ENCODE results near the gene PPP2R2B.

PPP2R2B gene

GRCh38 chr5:146877178-146877681 lies 1.3 kb downstream of the PPP2R2B start:
- no peak for DNase-seq (ENCODE audit: low spot score in 2 of 2)
- in situ Hi-C loops (cut with MboI; ENCODE audit: low sequenced_read_pairs): no loop called here
- Histone ChIP-seq H3K4me1 (peaks cover 38% of the 10 kb centered on the region), H3K36me3 (replicated peaks) (no peaks in the 10 kb centered on the region; the same call in 1 of the 2 replicates), H3K9me3 (no peaks in the 10 kb centered on the region), H3K4me3 (peak overlapping the region; percentile 55), H3K27me3 (ENCODE audit: low read depth) (no peaks in the 10 kb centered on the region)

- Histone ChIP-seq H3K36me3 (replicated peaks) (no peaks in the 10 kb centered on the region; the same call in none of the 2 replicates), H3K27me3 (ENCODE audit: low read depth) (no peaks in the 10 kb centered on the region), H3K9me3 (no peaks in the 10 kb centered on the region), H3K4me3 (no peak overlapping the region), H3K4me1 (peaks cover 47% of the 10 kb centered on the region)
- in situ Hi-C loops (cut with MboI; ENCODE audit: low sequenced_read_pairs): no loop called here
- DNase-seq (ENCODE audit: low spot score in 2 of 2): no peak
Observed at GRCh38 chr5:146873186-146873917, 5.2 kb downstream of the PPP2R2B start.

GRCh38 chr5:146872188-146872587 lies 6.4 kb downstream of the PPP2R2B start:
- Histone ChIP-seq H3K4me1 (peaks cover 47% of the 10 kb centered on the region), H3K4me3 (no peak overlapping the region), H3K9me3 (no peaks in the 10 kb centered on the region), H3K27me3 (ENCODE audit: low read depth) (no peaks in the 10 kb centered on the region), H3K36me3 (replicated peaks) (no peaks in the 10 kb centered on the region; the same call in none of the 2 replicates)
- in situ Hi-C loops (cut with MboI; ENCODE audit: low sequenced_read_pairs): no loop called here
- DNase-seq (ENCODE audit: low spot score in 2 of 2): peak; percentile 37 to 81

- H3K36me3 ChIP-seq (replicated peaks): no peaks in the 10 kb centered on the region; the same call in 1 of the 2 replicates
- in situ Hi-C loops (cut with MboI; ENCODE audit: low sequenced_read_pairs): no loop called here
- no peak for DNase-seq (ENCODE audit: low spot score in 2 of 2)
- H3K4me1 ChIP-seq: peaks cover 18% of the 10 kb centered on the region
- H3K9me3 ChIP-seq: no peaks in the 10 kb centered on the region
- no peaks in the 10 kb centered on the region for H3K27me3 ChIP-seq (ENCODE audit: low read depth)
- H3K4me3 ChIP-seq: no peak overlapping the region
Observed at GRCh38 chr5:146867996-146868708, 10.4 kb downstream of the PPP2R2B start.

GRCh38 chr5:146866263-146866662 lies 12.3 kb downstream of the PPP2R2B start:
- H3K4me3 ChIP-seq: no peak overlapping the region
- DNase-seq (ENCODE audit: low spot score in 2 of 2): no peak
- in situ Hi-C loops (cut with MboI; ENCODE audit: low sequenced_read_pairs): no loop called here
- H3K36me3 ChIP-seq (replicated peaks): no peaks in the 10 kb centered on the region; the same call in 1 of the 2 replicates
- no peaks in the 10 kb centered on the region for H3K9me3 ChIP-seq
- no peaks in the 10 kb centered on the region for H3K27me3 ChIP-seq (ENCODE audit: low read depth)
- peaks cover 2% of the 10 kb centered on the region; the same call in 1 of the 2 replicates for H3K4me1 ChIP-seq

GRCh38 chr5:146862641-146863040 lies 15.9 kb downstream of the PPP2R2B start:
- Histone ChIP-seq H3K4me3 (no peak overlapping the region), H3K27me3 (ENCODE audit: low read depth) (no peaks in the 10 kb centered on the region), H3K36me3 (replicated peaks) (no peaks in the 10 kb centered on the region), H3K9me3 (no peaks in the 10 kb centered on the region), H3K4me1 (peaks cover 10% of the 10 kb centered on the region)
- in situ Hi-C loops (cut with MboI; ENCODE audit: low sequenced_read_pairs): no loop called here
- DNase-seq (ENCODE audit: low spot score in 2 of 2): no peak

GRCh38 chr5:146860213-146860893 lies 18.2 kb downstream of the PPP2R2B start:
- Histone ChIP-seq H3K36me3 (replicated peaks) (no peaks in the 10 kb centered on the region), H3K4me1 (peaks cover 10% of the 10 kb centered on the region), H3K9me3 (no peaks in the 10 kb centered on the region), H3K27me3 (ENCODE audit: low read depth) (no peaks in the 10 kb centered on the region), H3K4me3 (no peak overlapping the region)
- peak; percentile 28 to 65 for DNase-seq (ENCODE audit: low spot score in 2 of 2)
- in situ Hi-C loops (cut with MboI; ENCODE audit: low sequenced_read_pairs): no loop called here

- no peak for DNase-seq (ENCODE audit: low spot score in 2 of 2)
- H3K4me1 ChIP-seq: peaks cover 9% of the 10 kb centered on the region
- no peaks in the 10 kb centered on the region for H3K9me3 ChIP-seq
- H3K4me3 ChIP-seq: no peak overlapping the region
- H3K27me3 ChIP-seq (ENCODE audit: low read depth): no peaks in the 10 kb centered on the region
- H3K36me3 ChIP-seq (replicated peaks): no peaks in the 10 kb centered on the region
- in situ Hi-C loops (cut with MboI; ENCODE audit: low sequenced_read_pairs): no loop called here
Observed at GRCh38 chr5:146852089-146852488, 26.5 kb downstream of the PPP2R2B start.

GRCh38 chr5:146851133-146851532 lies 27.4 kb downstream of the PPP2R2B start:
- Histone ChIP-seq H3K27me3 (ENCODE audit: low read depth) (no peaks in the 10 kb centered on the region), H3K4me3 (no peak overlapping the region), H3K36me3 (replicated peaks) (no peaks in the 10 kb centered on the region), H3K4me1 (peaks cover 9% of the 10 kb centered on the region), H3K9me3 (no peaks in the 10 kb centered on the region)
- DNase-seq (ENCODE audit: low spot score in 2 of 2): no peak
- in situ Hi-C loops (cut with MboI; ENCODE audit: low sequenced_read_pairs): no loop called here

- no peak for DNase-seq (ENCODE audit: low spot score in 2 of 2)
- H3K4me1 ChIP-seq: peaks cover 9% of the 10 kb centered on the region
- H3K4me3 ChIP-seq: no peak overlapping the region
- in situ Hi-C loops (cut with MboI; ENCODE audit: low sequenced_read_pairs): no loop called here
- no peaks in the 10 kb centered on the region for H3K9me3 ChIP-seq
- H3K36me3 ChIP-seq (replicated peaks): no peaks in the 10 kb centered on the region
- H3K27me3 ChIP-seq (ENCODE audit: low read depth): no peaks in the 10 kb centered on the region
Observed at GRCh38 chr5:146849694-146850303, 28.8 kb downstream of the PPP2R2B start.

- no peak overlapping the region for H3K4me3 ChIP-seq
- in situ Hi-C loops (cut with MboI; ENCODE audit: low sequenced_read_pairs): no loop called here
- DNase-seq (ENCODE audit: low spot score in 2 of 2): no peak
- peaks cover 5% of the 10 kb centered on the region for H3K4me1 ChIP-seq
- H3K36me3 ChIP-seq (replicated peaks): no peaks in the 10 kb centered on the region
- H3K9me3 ChIP-seq: no peaks in the 10 kb centered on the region
- no peaks in the 10 kb centered on the region for H3K27me3 ChIP-seq (ENCODE audit: low read depth)
Observed at GRCh38 chr5:146848133-146848532, 30.4 kb downstream of the PPP2R2B start.

- no peaks in the 10 kb centered on the region for H3K9me3 ChIP-seq
- H3K4me3 ChIP-seq: no peak overlapping the region
- in situ Hi-C loops (cut with MboI; ENCODE audit: low sequenced_read_pairs): no loop called here
- no peaks in the 10 kb centered on the region for H3K36me3 ChIP-seq (replicated peaks)
- H3K27me3 ChIP-seq (ENCODE audit: low read depth): no peaks in the 10 kb centered on the region
- DNase-seq (ENCODE audit: low spot score in 2 of 2): no peak
- no peaks in the 10 kb centered on the region for H3K4me1 ChIP-seq
Observed at GRCh38 chr5:146840016-146840415, 38.5 kb downstream of the PPP2R2B start.

- Histone ChIP-seq H3K4me3 (no peak overlapping the region), H3K9me3 (no peaks in the 10 kb centered on the region), H3K36me3 (replicated peaks) (no peaks in the 10 kb centered on the region), H3K4me1 (no peaks in the 10 kb centered on the region; the same call in 1 of the 2 replicates), H3K27me3 (ENCODE audit: low read depth) (no peaks in the 10 kb centered on the region)
- in situ Hi-C loops (cut with MboI; ENCODE audit: low sequenced_read_pairs): no loop called here
- no peak for DNase-seq (ENCODE audit: low spot score in 2 of 2)
Observed at GRCh38 chr5:146836226-146836842, 42.2 kb downstream of the PPP2R2B start.
